ENCODE measurements around the gene CAMTA1.

CAMTA1 gene

DNA sequence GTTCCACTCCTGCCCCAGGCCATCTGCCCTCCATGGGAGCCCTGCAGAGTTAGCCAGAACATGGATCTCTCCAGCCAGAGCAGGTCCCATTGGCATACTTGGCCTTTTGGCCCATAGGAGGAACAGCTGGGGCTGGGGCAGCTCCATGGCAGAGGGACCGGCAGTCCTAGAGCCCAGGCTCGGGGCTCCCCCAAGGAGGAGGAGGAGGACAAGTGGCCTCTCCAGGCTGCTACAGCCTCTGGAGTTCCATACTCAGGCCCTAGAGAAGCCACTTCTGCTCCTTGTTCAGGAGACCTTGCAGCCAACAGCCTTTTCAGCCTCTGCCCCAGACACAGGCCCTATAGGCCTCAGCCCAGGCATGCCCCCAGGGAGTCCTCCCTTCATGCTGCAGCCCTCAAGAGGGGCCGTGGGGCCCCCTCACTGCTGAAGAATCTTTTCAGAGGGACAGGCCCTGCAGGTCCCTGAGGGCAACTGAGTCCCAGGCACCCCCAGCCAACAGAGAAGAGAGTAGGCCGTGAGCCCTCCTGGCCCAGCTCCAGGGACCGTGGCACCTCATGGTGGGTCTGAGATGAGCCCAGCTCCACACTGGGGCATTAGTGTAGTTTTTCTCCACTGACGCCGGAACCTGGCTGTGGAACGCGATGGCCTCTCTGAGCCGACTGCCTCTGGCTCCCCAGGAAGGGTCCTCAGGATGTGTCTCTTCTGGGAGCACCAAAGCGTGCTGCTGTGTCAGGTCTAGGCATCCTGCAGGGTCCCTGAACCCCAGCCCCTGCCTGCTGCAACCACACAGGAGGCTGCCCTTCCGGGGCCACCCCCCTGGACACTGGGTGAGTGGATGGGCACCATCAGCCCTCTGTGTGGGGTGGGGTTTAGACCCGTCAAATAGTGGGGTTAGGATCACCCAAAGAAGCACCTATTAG is 688.2 kb downstream of the CAMTA1 start:
- no peak for DNase-seq

- no peak for DNase-seq
These were observed 688.9 kb downstream of the CAMTA1 start for GRCh38 chr1:7474143-7474490.

- DNase-seq, result no peak
These were observed 689.7 kb downstream of the CAMTA1 start for GRCh38 chr1:7474786-7475502.

DNA sequence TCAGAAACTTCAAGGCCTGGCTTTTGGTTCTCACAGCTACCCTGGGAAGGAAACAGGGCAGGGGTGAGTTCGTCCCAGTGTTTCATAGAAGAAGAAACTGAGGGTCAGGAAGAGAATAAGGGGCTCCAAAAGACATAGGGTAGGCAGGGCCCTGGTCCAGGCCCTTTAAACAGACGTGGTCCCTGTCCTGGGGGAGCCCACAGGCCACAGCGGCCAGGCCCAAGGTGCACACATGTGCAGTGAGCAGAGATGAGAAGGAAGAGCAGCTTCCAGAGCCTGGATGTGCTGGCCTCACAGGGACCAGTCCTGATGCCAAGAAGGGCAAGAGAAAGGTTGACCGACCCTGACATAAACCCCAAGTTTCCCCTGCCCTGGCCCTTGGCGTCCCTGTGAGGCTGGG is 690.4 kb downstream of the CAMTA1 start:
- DNase-seq, result no peak

DNA sequence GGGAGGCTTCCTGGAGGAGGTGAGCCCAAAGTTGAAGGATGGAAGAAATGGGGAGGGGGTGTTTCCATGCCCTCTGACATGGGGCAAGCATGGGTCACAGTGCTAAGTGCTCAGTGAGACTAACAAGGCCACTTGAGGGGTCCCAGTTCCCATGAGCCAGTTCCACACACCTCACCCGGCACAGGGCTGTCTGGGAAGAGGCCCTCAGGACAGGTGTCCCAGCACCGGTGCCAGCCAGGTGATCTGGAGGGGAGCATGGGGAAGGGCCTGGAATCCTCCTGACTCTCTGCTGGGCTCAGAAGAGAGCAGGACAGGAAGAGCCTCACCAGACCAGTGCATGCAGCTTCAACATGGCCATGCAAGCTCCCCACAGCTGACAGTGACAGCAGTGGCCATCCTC is 691.1 kb downstream of the CAMTA1 start:
- no peak for DNase-seq

- no peak for DNase-seq
These were observed 691.8 kb downstream of the CAMTA1 start for GRCh38 chr1:7476861-7477547.

GRCh38 chr1:7477593-7477992 is 692.3 kb downstream of the CAMTA1 start:
- DNase-seq, result no peak

GRCh38 chr1:7478142-7478790 is 693.0 kb downstream of the CAMTA1 start:
- DNase-seq, result no peak

GRCh38 chr1:7478809-7479499 is 693.7 kb downstream of the CAMTA1 start:
- DNase-seq, result no peak

DNA sequence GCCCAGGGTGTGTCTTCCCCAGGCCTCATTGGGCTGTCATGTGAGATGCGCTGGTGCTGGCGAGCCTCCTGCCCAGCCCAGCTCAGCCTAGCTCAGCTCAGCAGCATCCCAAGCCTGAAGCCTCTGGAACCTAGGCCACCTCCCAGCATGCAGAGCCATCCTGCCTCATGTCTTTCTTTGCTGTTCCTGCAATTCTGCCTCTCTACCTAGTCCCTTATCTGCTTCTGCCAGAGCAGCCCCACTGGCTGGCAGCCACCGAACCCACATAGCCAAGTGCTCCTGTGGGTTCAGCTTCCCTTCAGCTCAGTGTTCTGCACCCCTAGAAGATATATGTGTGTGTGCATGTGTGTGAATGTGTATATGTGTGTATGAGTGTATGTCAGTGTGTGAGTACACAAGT is 694.3 kb downstream of the CAMTA1 start:
- DNase-seq, result no peak

DNA sequence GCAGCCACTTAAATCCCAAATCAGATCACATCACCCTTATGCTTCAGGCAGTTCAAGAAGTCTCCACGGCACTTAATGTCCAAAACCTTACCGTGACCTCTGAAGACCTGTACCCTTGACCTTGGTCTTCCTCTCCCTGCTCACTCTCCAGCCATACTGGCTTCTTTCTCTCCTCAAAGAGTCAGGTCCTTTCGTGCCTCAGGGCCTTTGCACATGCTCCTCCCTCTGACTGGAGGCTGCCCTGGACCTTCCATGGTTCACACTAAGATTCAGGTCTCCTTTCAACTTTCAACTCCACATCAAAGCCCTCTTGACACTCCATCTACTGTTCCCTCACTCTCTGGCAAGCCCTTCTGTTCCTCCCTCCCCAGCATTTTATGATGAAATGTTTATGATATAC is 695.9 kb downstream of the CAMTA1 start:
- DNase-seq, result no peak

- DNase-seq, result no peak
These were observed 696.8 kb downstream of the CAMTA1 start for GRCh38 chr1:7482077-7482476.

GRCh38 chr1:7482772-7483495 is 697.7 kb downstream of the CAMTA1 start:
- DNase-seq, result no peak

GRCh38 chr1:7483634-7484383 is 698.6 kb downstream of the CAMTA1 start:
- no peak for DNase-seq

DNA sequence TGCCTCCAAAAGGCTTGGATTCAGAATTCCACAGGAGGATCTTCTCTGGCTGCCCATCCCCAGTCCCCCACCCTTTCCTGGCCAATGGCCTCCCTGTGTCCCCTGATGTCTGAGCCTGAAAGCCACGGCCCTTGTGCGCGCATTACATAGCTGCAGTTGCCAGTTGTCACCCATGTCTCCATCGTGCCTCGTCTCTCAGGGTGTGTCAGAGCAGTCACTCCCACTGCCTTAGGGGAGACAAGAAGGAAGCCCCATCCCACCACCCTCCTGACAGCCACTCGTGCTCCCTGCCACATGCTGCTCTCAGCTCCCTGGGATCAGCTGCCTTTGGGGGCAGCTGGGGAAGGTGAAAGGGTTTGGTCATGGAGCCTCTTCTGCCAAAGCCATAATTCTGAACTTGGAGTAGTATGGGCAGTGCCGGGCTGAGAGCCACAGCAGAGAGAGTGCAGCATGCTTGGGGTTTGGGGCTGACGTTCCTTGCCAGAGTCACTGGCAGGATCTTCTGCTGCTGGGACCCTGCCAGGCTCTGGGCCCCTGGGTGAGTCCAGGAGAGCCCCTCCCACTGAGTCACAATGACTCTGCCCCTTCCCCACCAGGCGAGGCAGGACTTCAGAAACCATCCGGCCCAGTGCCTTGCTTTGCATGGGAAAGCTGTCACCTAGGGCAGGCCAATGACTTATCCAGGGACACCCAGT is 700.0 kb downstream of the CAMTA1 start:
- no peak for DNase-seq

DNA sequence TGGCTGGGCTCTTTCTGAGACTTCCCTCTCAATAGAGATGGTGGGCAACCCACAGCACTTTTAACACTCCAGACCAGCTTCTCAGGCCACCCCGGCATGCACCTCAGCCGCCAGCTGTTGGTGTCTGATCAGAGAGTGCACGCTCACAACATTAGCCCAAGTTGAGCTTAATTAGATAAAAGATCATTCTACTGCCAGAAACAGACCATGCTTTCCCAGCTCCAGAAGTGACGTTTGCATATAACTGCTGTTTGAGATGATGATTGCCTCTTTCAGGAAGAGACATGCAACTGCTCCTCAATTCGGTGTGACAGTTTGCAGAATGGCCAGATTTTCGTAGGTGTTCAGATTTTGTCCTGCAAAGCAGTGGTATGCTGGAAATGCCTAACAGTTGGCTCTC is 700.6 kb downstream of the CAMTA1 start:
- DNase-seq, result no peak

DNA sequence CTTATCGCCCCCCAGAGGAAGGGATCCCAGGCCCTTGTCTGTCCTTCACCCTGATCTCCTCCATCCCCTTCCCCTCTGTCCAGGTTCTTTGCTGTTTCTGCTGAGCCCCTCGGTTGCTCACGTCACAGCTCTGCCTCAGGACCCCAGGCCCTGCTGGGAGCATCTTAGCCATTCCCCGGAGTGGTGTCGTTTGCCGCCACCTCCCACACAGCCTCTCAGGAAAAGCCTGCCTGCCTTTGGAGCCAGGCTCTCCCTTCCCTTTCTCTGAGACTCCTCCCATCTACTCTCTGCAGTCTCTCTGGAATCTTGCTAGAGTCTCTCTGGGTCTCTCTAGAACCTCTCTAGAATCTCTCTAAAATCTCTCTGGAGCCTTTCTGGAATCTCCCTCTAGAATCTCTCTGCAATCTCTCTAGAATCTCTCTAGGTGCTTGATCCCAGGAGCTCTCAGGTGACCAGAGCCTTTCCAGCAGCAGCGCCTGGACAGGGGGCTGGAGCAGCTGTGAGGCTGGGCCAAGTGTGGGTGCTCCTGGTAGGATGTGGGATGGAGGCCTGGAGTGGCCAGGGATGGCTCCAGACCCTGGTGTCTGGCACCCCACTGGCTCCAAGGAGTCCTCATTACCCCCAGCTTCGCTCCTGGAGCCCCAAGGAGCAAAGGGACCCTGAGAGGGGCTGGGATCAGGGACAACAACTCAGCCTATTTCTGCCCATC is 702.7 kb downstream of the CAMTA1 start:
- DNase-seq, result no peak

- DNase-seq, result no peak
These were observed 703.2 kb downstream of the CAMTA1 start for GRCh38 chr1:7488475-7488842.

GRCh38 chr1:7489586-7489985 is 704.3 kb downstream of the CAMTA1 start:
- DNase-seq, result no peak

- no peak for DNase-seq
These were observed 705.3 kb downstream of the CAMTA1 start for GRCh38 chr1:7490576-7490975.

All from GDM1 (cell line).